Measurements from ENCODE around the gene EPAS1. TPM values are rescaled to one million over a fixed set of nuclear protein-coding genes. Genes with fewer than 3 reads are reported as not detected.

The EPAS1 gene
- total RNA-seq, 1 donor from 2014 or later, result not detected

DNA sequence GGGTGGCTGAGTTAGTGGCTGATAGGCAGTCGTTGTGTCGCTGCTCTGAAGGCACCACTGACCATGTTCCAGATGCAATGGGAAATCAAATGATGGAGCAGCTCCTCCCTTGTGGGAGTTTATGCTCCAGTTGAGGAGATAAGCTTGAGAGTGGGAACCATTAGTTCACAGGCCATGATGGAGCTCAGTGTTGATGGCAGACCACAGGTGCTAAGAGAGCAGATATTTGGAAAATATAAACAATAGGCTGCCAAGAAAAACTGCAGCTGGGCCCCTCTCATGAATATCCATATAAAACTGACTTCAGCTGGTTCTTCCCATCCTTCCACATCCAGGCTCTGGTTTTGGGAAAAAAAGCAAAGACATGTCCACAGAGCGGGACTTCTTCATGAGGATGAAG lies 63.1 kb downstream of the EPAS1 start:
- TF ChIP-seq, protein P1, sequence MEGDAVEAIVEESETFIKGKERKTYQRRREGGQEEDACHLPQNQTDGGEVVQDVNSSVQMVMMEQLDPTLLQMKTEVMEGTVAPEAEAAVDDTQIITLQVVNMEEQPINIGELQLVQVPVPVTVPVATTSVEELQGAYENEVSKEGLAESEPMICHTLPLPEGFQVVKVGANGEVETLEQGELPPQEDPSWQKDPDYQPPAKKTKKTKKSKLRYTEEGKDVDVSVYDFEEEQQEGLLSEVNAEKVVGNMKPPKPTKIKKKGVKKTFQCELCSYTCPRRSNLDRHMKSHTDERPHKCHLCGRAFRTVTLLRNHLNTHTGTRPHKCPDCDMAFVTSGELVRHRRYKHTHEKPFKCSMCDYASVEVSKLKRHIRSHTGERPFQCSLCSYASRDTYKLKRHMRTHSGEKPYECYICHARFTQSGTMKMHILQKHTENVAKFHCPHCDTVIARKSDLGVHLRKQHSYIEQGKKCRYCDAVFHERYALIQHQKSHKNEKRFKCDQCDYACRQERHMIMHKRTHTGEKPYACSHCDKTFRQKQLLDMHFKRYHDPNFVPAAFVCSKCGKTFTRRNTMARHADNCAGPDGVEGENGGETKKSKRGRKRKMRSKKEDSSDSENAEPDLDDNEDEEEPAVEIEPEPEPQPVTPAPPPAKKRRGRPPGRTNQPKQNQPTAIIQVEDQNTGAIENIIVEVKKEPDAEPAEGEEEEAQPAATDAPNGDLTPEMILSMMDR (IDR thresholded peaks at IDR 0.05; ENCODE audit: partially characterized antibody, unreplicated experiment), result no peak
- DNase-seq, result no peak
- Mint-ChIP-seq H3K36me3 (ENCODE audit: unreplicated experiment) (peaks cover 5% of the 10 kb centered on the region), H3K27me3 (ENCODE audit: unreplicated experiment) (peaks cover 2% of the 10 kb centered on the region), H3K4me1 (ENCODE audit: low read depth, unreplicated experiment) (no peaks in the 10 kb centered on the region), H3K4me3 (ENCODE audit: unreplicated experiment) (no peak overlapping the region), H3K9me3 (ENCODE audit: unreplicated experiment) (peaks cover 2% of the 10 kb centered on the region), H3K27ac (ENCODE audit: unreplicated experiment) (no peak overlapping the region)

DNA sequence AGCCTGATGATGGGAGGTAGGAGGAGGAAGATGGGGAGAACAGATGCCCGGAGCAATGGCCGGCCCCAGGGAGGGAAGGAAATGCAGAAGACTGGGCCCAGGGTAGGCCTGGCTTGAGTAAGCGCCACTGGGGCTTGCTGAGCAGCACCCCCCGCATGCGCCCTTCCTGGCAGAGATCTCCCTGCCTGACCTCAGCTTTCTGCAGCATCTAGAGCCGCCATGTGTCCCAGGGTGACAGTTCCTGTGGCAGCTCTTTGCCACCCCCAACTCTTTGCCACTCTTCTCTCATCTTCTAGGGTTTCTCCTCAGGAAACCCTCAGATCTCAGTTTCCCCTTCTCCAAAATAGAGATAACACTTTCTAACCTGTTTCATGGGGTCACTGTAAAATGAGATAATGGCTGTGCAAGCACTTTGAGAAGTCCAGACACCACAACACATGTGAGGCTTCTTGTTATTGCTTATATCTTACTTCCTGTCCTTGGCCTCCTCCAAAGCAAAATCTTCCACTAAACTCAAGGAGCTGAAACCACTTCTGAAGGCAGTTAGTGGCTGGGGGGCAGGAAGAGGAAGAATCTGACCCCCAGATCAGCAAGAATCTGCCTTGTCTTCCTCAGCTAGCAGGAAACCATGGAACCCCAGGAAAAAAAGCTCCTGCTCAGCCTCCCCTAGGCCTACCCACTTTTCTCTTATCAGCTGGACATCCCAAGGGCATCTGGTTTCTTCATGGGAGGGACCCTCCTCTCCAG lies 64.9 kb downstream of the EPAS1 start:
- Mint-ChIP-seq H3K27ac (ENCODE audit: unreplicated experiment) (no peak overlapping the region), H3K27me3 (ENCODE audit: unreplicated experiment) (peaks cover 2% of the 10 kb centered on the region), H3K4me1 (ENCODE audit: low read depth, unreplicated experiment) (no peaks in the 10 kb centered on the region), H3K36me3 (ENCODE audit: unreplicated experiment) (peaks cover 5% of the 10 kb centered on the region), H3K9me3 (ENCODE audit: unreplicated experiment) (no peaks in the 10 kb centered on the region), H3K4me3 (ENCODE audit: unreplicated experiment) (no peak overlapping the region)
- TF ChIP-seq, protein P1 (IDR thresholded peaks at IDR 0.05; ENCODE audit: partially characterized antibody, unreplicated experiment), result no peak
- DNase-seq, result no peak

- TF ChIP-seq, protein P1 (IDR thresholded peaks at IDR 0.05; ENCODE audit: partially characterized antibody, unreplicated experiment), result no peak
Observed at GRCh38 chr2:46362667-46363012, 65.4 kb downstream of the EPAS1 start.

DNA sequence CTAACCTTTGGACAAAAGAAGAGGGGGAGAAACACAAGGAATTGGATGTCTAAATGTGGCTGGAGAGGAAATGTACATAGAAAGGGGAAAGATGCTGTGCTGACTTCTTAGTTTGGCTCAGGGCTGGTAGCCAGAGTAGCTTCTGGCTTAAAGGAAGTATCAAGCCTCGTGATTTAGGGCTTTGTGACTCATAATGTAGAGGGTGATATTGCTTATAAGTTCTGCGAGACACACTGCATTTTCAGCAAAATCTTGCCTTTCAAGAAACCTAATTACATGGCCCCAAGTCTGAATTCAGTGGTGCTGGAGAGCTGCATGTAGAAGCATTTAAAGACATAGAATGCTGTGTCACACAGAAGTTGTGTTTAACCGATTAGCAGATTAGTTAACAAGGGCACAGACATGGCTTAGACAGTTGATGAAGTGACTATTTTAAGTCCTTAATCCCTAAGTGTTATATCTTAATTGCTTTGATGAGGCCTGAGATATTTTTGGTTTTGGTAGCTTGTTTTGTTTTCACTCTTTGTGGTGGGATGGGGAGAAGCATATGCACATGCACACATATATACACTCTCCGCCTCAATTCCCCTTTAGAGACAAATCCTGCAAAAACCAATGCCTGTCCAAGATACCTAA lies 66.4 kb downstream of the EPAS1 start:
- no peak for DNase-seq
- peaks cover 2% of the 10 kb centered on the region for H3K27me3 Mint-ChIP-seq (ENCODE audit: unreplicated experiment)
- H3K9me3 Mint-ChIP-seq (ENCODE audit: unreplicated experiment), result peaks cover 2% of the 10 kb centered on the region
- TF ChIP-seq, protein P1 (IDR thresholded peaks at IDR 0.05; ENCODE audit: partially characterized antibody, unreplicated experiment), result no peak
- H3K36me3 Mint-ChIP-seq (ENCODE audit: unreplicated experiment), result peaks cover 2% of the 10 kb centered on the region
- H3K27ac Mint-ChIP-seq (ENCODE audit: unreplicated experiment), result no peak overlapping the region
- H3K4me1 Mint-ChIP-seq (ENCODE audit: low read depth, unreplicated experiment), result no peaks in the 10 kb centered on the region
- H3K4me3 Mint-ChIP-seq (ENCODE audit: unreplicated experiment), result no peak overlapping the region

More at GRCh38 chr2:46362667-46363012, 65.4 kb downstream of the EPAS1 start:
- Mint-ChIP-seq H3K9me3 (ENCODE audit: unreplicated experiment) (no peaks in the 10 kb centered on the region), H3K27ac (ENCODE audit: unreplicated experiment) (no peak overlapping the region), H3K4me3 (ENCODE audit: unreplicated experiment) (no peak overlapping the region), H3K36me3 (ENCODE audit: unreplicated experiment) (peaks cover 5% of the 10 kb centered on the region), H3K4me1 (ENCODE audit: low read depth, unreplicated experiment) (no peaks in the 10 kb centered on the region), H3K27me3 (ENCODE audit: unreplicated experiment) (peaks cover 2% of the 10 kb centered on the region)
- no peak for DNase-seq

Measured in glutamatergic neuron (in vitro differentiated cells).